ENCODE results near the gene MEAF6.

Gene MEAF6

GRCh38 chr1:37481289-37482003 lies 33.1 kb downstream of the MEAF6 start:
- no peak for FAIRE-seq

DNA sequence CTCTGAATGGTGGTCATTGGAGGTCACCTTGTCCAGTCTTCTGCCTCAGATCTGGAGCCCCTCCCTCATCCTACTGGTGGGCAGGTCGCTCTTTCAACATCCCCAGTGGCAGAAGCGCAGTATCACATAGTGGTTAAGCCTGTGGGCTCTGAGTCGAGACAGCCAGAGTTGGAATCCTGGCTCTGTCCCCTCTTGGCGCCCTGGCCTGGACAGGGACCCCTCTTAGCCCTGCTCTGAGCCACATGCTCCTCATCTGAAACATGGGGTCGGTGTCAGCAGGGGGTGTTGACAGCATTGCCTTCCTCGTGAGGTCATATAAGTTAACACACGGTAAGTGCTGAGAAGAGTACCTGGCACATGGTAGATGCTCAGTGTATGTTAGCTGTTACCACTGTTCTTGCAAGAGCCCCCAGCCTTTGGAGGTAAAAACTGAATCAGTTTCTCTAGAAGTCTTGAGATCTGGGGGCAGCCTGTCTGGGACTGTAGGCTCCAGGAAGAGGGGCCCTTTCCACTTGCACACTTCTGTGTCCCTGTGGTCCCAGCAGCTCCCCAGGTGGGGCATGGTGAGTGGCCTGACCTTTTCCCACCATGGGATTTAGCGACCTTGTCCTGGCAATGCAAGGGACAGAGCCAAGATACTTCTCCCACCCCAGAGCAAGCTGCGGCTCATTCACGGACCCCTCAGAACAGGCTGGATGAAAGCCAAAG lies 33.8 kb downstream of the MEAF6 start:
- FAIRE-seq (no peak), DNase-seq (ENCODE audit: insufficient read length) (no peak)
- TF ChIP-seq TAF1 (IDR thresholded peaks at IDR 0.05; ENCODE audit: borderline replicate concordance, low read depth, low read length) (no peak), POLR2AphosphoS5 (IDR thresholded peaks at IDR 0.05; ENCODE audit: low read depth, low read length) (no peak), POLR2A (IDR thresholded peaks at IDR 0.05; ENCODE audit: low read depth, low read length) (no peak)

More at GRCh38 chr1:37481289-37482003, 33.1 kb downstream of the MEAF6 start:
- DNase-seq (ENCODE audit: insufficient read length): no peak
- TF ChIP-seq POLR2AphosphoS5 (IDR thresholded peaks at IDR 0.05; ENCODE audit: low read depth, low read length) (no peak), POLR2A (IDR thresholded peaks at IDR 0.05; ENCODE audit: low read depth, low read length) (peak; percentile 49; the same call in 1 of the 2 replicates), TAF1 (IDR thresholded peaks at IDR 0.05; ENCODE audit: borderline replicate concordance, low read depth, low read length) (no peak)

- no peak for TF ChIP-seq TAF1 (IDR thresholded peaks at IDR 0.05; ENCODE audit: borderline replicate concordance, low read depth, low read length)
- TF ChIP-seq POLR2A (IDR thresholded peaks at IDR 0.05; ENCODE audit: low read depth, low read length): no peak
- no peak for TF ChIP-seq POLR2AphosphoS5 (IDR thresholded peaks at IDR 0.05; ENCODE audit: low read depth, low read length)
- FAIRE-seq: no peak
- no peak for DNase-seq (ENCODE audit: insufficient read length)
These were observed 34.5 kb downstream of the MEAF6 start for GRCh38 chr1:37480125-37480466.

GRCh38 chr1:37479255-37480124 lies 35.1 kb downstream of the MEAF6 start:
- DNase-seq (ENCODE audit: insufficient read length): peak; percentile 87
- FAIRE-seq: peak; percentile 91

DNA sequence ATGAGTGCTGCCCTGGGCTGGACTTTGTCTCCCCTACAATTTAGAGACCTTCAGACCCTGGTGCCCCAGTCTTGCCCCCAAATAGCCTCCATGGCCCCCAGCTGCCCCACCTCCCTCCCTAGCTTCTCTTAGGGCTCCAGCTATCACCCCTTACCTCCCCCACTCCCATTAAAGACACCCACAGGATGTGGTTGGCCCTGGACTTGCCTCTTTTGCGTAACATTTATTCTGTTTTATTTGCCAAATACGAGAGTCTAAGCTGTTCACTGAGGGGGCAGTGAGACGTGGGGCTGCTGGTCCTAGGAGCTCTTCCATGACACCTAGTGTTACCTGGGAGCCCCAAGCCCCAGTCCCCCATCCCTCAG lies 35.7 kb downstream of the MEAF6 start:
- TF ChIP-seq POLR2AphosphoS5 (IDR thresholded peaks at IDR 0.05; ENCODE audit: low read depth, low read length) (no peak), POLR2A (IDR thresholded peaks at IDR 0.05; ENCODE audit: low read depth, low read length) (no peak), TAF1 (IDR thresholded peaks at IDR 0.05; ENCODE audit: borderline replicate concordance, low read depth, low read length) (no peak)
- DNase-seq (ENCODE audit: insufficient read length): no peak
- no peak for FAIRE-seq

More at GRCh38 chr1:37479255-37480124, 35.1 kb downstream of the MEAF6 start:
- TF ChIP-seq POLR2AphosphoS5 (IDR thresholded peaks at IDR 0.05; ENCODE audit: low read depth, low read length): peak; percentile 52; the same call in 1 of the 2 replicates
- peak; percentile 82 for TF ChIP-seq POLR2A (IDR thresholded peaks at IDR 0.05; ENCODE audit: low read depth, low read length)
- peak; percentile 59; the same call in 1 of the 2 replicates for TF ChIP-seq TAF1 (IDR thresholded peaks at IDR 0.05; ENCODE audit: borderline replicate concordance, low read depth, low read length)

DNA sequence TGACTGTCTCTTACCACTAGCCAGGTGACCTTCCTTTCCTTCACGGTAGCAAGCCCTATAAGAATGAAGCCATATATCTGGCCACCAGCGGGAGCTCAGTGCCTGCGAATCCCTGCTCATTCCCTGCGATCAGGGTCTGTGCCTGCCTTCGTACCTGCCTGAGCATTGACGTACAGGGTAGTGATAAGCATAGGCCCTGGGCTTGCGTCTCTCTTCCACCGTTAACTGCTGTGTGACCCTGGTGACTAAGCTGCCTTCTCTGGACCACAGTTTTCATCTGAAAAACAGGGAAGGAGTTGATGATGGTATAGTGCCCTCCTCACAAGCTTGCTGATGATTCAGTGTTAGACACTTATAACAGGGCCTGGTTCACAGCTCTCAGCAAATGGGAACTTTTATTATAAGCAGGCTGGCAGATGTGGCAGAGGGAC lies 36.1 kb downstream of the MEAF6 start:
- peak; percentile 70 for FAIRE-seq
- no peak for DNase-seq (ENCODE audit: insufficient read length)
- peak; percentile 15; the same call in 1 of the 2 replicates for TF ChIP-seq POLR2AphosphoS5 (IDR thresholded peaks at IDR 0.05; ENCODE audit: low read depth, low read length)
- TF ChIP-seq TAF1 (IDR thresholded peaks at IDR 0.05; ENCODE audit: borderline replicate concordance, low read depth, low read length): no peak

DNA sequence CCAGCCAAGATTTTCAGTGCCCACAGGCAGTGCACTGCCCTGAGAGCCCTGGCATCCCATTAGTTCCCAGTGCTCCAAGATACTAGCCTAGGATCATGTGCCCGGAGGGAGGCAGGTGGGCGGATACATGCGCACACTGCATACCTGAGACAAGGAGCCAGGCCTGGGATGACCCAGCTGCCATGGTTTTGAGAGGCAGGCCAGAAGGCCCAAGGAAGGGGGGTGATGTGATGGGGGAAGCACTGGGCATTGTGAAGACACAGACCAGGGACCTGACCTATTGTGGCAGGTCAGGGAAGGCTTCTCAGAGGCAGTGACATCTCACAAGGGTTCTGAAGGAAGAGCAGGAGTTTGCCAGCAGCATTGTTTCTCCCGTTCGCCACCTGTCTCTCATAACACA lies 36.6 kb downstream of the MEAF6 start:
- TF ChIP-seq POLR2AphosphoS5 (IDR thresholded peaks at IDR 0.05; ENCODE audit: low read depth, low read length): 0 out of 2 replicates have a peak, but pooled peaks have one; percentile 5
- 0 out of 2 replicates have a peak, but pooled peaks have one; percentile 11 for TF ChIP-seq POLR2A (IDR thresholded peaks at IDR 0.05; ENCODE audit: low read depth, low read length)
- no peak for TF ChIP-seq TAF1 (IDR thresholded peaks at IDR 0.05; ENCODE audit: borderline replicate concordance, low read depth, low read length)
- DNase-seq (ENCODE audit: insufficient read length) (no peak), FAIRE-seq (no peak)

GRCh38 chr1:37477198-37477931 lies 37.2 kb downstream of the MEAF6 start:
- peak; percentile 71 for TF ChIP-seq POLR2AphosphoS5 (IDR thresholded peaks at IDR 0.05; ENCODE audit: low read depth, low read length)
- TF ChIP-seq POLR2A (IDR thresholded peaks at IDR 0.05; ENCODE audit: low read depth, low read length): peak; percentile 70
- 0 out of 2 replicates have a peak, but pooled peaks have one; percentile 19 for TF ChIP-seq TAF1 (IDR thresholded peaks at IDR 0.05; ENCODE audit: borderline replicate concordance, low read depth, low read length)
- DNase-seq (ENCODE audit: insufficient read length): peak; percentile 63
- peak; percentile 84 for FAIRE-seq

DNA sequence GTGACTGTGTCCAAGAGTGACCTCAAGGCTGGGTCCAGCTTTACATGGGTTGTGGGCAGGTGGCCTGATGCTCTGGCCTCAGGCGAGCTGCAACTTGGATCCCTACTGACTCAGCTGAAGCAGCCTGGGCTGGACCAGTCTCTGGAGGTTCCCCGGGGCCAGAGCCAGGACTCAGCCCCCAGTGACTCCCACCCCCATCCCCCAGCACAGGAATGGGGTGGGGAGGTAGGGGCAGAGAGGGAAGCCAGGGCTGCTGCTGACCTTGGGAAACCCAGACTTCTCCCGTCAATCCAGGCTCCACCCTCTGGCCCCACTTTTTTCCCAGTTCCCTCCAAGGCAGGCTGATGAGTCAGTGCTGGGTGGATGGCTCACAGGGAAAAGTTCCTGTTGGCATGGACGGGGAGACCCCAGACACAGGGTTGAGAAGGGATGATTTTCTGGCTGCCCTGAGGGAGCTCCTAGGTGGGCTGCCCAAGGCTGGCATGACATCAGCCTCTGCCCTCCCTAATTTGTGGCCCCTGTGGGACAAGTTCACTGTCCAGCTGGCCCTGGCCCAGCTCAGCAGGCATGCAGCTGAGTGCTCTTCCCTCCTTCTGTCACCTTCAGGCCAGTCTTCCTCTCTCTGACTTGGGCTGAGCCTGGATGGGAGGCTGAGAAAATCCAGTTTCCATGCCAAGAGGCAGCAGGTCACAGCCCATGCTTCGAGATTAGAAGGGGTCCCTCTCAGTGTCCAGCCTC lies 37.9 kb downstream of the MEAF6 start:
- FAIRE-seq (no peak), DNase-seq (ENCODE audit: insufficient read length) (no peak)
- TF ChIP-seq TAF1 (IDR thresholded peaks at IDR 0.05; ENCODE audit: borderline replicate concordance, low read depth, low read length) (no peak), POLR2A (IDR thresholded peaks at IDR 0.05; ENCODE audit: low read depth, low read length) (no peak), POLR2AphosphoS5 (IDR thresholded peaks at IDR 0.05; ENCODE audit: low read depth, low read length) (no peak)

GRCh38 chr1:37476087-37476452 lies 38.5 kb downstream of the MEAF6 start:
- FAIRE-seq: no peak
- TF ChIP-seq POLR2A (IDR thresholded peaks at IDR 0.05; ENCODE audit: low read depth, low read length) (no peak), TAF1 (IDR thresholded peaks at IDR 0.05; ENCODE audit: borderline replicate concordance, low read depth, low read length) (no peak), POLR2AphosphoS5 (IDR thresholded peaks at IDR 0.05; ENCODE audit: low read depth, low read length) (0 out of 2 replicates have a peak, but pooled peaks have one; percentile 16)

More at GRCh38 chr1:37476087-37476452, 38.5 kb downstream of the MEAF6 start:
- no peak for DNase-seq (ENCODE audit: insufficient read length)

Measured in GM12892 (cell line).